GM19328 (cell line): ENCODE measurements around the gene BNIP1.
"Not testable (repeated sequence)": the region's sequence is repeated elsewhere in the genome, so short reads cannot be mapped to it uniquely, and the experiment has no call there.

ENCODE experiments used
- ATAC-seq: cut with Tn5 transposase; IDR thresholded peaks from one replicate; pipeline ENCODE4 v1.9.1; 2021; ENCODE audit warnings: mild to moderate bottlenecking, moderate library complexity; ENCODE audit not compliant: unreplicated experiment

Gene BNIP1, protein sequence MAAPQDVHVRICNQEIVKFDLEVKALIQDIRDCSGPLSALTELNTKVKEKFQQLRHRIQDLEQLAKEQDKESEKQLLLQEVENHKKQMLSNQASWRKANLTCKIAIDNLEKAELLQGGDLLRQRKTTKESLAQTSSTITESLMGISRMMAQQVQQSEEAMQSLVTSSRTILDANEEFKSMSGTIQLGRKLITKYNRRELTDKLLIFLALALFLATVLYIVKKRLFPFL

DNA sequence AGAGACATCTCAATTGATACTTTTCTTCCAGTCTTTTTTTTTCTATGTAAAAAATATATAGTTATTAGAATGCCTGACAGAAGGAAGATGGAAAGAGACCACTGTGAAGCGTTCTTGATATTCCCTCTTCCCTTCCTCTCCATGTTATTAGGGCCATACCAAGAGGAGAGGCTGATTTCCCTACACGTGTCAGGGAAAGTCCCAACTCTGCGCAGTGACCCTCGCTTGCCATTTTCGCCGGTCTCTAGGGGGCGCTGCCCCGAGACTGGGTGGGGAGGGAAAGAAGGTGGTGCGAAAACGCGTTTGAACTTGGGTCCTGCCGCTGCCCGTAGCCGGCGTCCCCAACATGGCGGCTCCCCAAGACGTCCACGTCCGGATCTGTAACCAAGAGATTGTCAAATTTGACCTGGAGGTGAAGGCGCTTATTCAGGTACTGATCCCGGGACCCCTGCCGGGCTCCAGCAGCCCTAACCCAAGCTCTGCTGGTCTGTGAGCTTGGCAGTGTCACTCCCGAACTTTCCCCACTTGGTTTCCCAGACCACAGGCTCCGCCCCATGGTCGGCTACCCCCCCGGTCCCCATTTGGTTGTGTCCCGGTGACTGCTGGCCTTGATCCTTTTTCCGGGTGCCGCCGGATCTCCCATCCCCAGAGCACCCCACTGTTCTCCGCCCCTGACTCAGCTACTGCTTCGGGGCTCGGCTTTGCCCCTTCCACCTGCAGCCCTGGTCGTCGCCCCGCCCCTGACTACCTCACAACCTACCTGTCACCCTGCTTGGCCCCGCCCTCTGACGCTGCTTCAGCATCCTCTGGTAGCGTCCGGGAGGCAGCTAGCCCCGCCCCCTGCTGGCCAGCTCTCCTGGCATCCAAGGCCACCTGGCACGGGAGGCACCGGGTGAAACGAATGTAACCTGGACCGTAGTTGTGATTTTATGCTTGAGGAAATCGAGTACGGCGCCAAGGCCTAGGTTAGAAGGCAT, at the start of gene BNIP1:
Gene BNIP1, plus strand, starts transcription at position 332 of the 977 bp plus-strand sequence. Its CDS starts 15 bp downstream, at position 347.
- peak; percentile 87 for ATAC-seq

DNA sequence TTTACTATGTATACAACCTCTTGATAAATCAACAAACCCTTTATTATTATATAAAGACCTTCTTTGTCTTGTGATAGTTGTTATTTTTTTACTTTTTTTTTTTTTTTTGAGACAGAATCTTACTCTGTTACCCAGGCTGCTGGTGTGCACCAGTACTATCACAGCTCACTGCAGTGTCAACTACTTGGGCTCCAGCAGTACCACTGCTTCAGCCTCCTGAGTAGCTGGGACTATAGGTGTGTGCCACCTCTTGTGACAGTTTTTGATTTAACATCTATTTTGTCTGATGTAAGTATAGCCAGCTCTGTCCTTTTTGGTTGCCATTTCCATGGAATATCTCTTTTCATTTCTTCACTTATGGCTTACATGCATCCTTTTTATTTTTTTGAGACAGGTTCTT, 45.5 kb upstream of the BNIP1 start:
- no peak for ATAC-seq

DNA sequence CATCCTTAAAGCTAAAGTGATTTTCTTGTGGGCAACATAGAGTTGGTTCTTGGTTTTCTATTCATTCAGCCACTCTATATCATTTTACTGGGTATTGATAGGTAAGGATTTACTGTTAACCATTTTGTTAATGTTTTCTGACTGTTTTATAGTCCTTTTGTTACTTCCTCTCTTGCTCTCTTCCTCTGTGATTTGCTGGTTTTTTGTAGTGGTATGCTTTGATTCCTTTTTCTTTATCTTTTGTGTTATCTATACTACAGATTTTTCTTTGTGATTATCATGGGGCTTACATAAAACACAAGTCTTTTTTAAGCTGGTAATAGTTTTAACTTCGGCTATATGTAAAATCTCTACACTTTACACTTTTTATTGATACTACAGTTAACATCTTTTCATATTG, 44.9 kb upstream of the BNIP1 start:
- no peak for ATAC-seq

DNA sequence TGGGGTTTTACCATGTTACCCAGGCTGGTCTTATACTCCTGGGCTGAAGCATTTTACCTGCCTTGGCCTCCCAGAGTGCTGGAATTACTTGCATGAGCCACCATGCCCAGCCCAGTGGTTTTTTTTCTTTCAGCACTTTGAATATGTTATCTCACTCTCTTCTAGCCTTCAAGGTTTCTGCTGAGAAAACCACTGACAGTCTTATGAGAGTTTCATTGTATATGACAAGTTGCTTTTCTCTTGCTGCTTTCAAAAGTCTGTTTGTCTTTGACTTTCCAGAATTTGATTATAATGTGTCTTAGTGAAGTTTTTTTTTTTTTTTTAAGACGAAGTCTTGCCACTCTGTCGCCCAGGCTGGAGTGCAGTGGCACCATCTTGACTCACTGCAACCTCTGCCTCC, 43.1 kb upstream of the BNIP1 start:
- ATAC-seq = no peak

DNA sequence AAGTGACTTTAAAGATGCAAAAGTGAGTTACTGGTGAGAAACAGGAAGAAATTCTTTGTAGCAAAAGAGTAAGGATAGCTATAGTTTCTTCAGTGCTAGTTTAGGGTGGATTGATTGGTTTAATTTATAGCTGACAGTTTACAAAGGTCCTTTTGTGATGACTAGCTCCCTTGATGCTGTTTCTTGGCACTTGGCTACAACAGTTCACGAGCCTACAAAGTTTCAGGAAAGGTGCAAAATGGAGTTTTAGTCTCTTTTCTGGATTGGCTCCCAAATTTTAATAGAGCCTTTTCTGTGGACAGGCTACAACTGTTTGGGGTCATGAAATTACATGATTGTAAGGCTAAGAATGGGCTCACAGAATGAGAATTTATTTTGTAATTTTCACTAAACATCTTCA, 40.9 kb upstream of the BNIP1 start:
- ATAC-seq = no peak

DNA sequence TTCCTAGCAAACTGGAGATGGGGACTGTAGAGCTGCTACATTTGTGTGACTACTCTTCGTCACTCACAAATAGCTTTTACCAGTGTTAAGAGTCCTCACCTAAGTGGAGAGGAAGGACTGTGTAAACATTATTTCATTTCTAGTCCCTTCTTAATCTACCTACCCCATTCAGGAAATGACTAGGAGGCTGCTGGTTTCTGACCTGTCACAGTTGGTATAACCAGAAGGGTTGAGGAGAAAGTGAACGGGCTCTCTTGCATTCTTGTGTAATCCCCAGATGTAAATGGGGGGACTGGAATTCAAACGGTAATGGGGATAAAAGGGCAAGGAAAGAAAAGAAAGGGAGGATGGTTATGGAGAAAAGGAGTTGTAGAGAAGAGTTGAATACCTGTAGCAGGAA, 35.4 kb upstream of the BNIP1 start:
- no peak for ATAC-seq

DNA sequence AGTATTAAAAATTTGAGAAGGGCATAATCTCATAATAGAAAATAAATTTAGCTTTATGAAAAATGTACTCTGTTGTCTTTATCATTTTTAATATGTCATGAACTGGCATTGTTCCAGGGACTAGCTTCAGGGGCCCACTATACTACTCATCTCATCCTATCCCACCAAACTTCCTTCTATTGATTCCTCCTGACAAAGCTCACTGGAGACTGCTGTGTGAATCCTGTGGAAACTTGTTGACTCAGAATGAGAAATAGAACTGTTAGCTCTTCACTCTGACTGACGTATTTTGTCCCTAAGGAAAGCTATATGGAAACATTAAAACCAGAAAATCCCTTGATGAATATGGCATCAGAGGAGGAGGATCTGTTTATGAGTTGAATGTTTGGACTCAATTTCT, 29.8 kb upstream of the BNIP1 start:
- ATAC-seq = no peak

DNA sequence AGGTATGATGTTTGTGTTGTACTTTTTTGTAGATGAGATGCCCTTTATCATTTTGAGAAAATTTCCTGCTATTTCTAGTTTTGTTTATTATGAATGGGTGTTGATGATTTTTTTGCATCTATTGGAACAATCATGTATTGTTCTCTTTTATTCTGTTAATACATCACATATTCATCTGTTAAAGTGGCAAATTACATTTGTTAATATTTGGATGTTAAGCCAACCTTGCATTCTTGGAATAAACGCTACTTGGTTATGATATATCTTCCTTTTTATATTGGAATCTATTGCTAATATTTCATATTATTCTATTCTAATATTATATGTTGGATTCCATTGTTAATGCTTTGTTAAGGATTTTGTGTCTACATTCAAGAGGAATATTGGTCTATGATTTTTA, 24.6 kb upstream of the BNIP1 start:
- no peak for ATAC-seq

DNA sequence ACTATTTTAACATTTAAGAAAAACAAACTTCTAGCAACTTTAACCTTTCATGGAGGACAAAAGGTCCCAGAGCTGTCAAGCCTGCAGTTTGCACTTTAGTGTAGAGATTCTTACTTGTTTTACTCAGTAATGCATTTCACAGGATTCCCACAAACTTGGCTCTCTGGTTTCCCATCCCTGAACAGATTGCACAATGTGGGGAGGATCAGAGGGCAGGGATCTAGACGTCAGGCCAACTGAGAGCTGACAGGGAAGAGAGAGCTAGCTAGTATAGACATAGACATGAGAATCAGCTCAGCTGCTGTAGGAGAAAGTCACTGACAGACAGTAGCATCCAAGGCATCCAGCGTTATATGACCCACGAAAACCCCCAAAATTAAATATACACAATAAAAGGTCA, 20.9 kb upstream of the BNIP1 start:
- no peak for ATAC-seq

DNA sequence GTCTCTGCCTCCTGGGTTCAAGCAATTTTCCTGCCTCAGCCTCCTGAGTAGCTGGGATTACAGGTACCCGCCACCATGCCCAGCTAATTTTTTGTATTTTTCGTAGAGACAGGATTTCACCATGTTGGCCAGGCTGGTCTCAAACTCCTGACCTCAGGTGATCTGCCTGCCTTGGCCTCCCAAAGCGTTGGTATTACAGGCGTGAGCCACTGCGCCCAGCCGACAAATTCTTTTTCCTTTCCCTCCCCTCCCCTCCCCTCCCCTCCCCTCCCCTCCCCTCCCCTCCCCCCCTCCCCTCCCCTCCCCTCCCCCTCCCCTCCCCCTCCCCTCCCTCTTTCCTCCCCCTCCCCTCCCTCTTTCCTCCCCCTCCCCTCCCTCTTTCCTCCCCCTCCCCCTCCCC, 12.2 kb upstream of the BNIP1 start:
- not testable (repeated sequence) for ATAC-seq

DNA sequence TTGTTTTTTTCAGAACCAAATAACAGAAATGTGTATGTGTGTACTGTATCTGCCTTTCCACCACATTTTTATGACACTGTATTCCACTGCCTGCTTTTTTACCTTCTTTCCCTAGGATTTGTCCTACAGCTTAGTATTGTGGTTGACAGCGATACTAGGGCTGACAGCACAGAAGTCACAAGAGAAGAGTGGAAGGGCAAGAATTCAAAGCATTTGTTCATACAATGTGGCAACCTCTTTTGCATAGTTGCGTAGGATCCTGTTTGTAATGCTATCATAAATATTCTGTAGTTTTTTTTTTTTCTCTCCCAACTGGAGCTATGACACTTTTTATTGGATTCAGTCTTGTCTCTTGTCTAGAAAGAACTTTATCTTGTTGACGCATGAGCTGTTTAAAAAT, 5.6 kb upstream of the BNIP1 start:
- ATAC-seq = no peak

DNA sequence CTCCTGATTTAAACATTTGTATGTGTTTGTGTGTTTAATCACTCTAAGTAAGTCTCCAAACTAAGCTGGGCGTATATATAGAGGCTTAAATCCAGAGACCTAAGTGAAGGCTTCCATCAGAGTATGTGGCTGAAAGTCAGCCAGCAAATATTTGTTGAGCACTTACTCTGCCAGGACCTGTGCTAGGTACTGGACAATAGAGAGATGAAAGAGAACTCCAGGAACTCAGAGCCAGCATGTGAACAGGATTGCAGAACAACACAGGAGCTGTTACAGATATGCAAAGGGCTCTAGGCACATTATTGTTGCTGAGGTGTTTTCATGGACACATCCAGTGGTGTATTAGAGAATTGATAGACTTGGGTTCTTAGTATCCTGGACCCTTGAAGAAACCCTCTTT, 4.7 kb upstream of the BNIP1 start:
- ATAC-seq = no peak

DNA sequence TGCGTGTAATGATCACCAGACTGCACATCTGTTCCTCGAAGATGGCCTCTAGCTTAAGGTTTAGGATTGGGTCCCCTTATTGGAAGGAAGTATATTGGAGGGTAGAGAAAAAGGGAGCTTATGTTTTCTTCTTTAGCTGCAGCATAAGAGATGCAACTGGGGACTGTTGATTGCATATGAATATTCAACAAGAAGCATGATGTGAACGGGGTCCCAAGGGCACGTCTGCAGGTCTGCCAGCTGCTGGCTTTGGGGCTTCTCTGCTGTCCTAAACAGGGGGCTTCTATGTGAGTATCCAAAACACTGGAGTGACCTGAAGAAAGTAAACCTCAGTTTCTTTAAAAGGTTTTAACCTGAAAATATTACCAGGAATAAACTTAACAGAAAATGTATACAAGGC, 3.6 kb upstream of the BNIP1 start:
- no peak for ATAC-seq

DNA sequence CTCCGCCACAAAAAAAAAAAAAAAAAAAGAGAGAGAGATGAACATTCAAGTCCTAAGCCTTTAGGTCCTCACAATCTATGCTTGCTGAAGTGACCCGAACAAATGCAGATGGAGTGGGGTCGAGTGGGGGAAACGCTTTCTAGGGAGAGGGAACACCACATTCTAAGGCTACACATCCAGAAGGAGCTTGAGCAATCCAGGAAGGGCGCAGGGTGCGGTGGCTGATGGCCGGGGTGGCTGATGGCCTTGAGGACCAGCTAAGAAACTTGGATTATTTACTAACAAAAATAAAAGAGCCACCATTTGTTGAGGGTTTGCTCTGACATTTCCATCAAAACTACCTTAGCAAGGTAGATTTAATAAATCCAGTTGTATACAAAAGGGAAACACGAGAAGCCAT, 764 bp upstream of the BNIP1 start:
- ATAC-seq = no peak

DNA sequence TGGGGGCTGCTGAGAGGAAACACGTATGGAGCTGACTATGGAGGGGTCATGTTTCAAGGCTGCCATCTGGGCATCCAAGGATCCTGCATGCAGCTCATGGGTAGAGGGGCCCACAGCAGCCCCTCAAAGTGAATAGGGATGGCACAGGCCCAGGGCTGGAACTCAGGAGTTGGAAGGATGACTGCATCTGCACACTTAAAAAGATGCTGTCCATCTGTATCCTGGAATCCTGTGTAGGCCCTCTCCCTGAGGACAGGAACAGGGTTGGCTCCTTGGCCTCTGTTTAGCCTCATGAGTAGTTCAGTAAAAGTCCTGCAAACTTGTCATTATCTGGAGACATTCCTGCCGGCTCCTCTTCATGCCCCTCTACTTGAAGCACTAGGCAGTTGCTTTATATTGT, 4.0 kb downstream of the BNIP1 start:
- no peak for ATAC-seq

DNA sequence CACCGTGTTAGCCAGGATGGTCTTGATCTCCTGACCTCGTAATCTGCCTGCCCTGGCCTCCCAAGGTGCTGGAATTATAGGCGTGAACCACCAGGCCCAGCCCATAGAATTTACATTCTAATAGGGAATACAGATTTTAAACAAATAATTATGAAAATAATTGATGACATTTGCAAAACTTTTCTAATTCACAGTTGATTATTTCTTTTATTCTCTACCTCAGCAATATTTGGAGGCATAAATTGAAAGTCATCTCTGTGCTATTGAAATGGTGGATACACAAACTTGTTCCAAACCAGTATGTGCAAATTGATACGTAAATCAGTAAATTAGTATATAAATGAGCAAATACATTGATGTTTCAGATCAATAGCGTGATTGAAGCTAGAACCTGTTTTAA, 8.2 kb downstream of the BNIP1 start:
- ATAC-seq = no peak

DNA sequence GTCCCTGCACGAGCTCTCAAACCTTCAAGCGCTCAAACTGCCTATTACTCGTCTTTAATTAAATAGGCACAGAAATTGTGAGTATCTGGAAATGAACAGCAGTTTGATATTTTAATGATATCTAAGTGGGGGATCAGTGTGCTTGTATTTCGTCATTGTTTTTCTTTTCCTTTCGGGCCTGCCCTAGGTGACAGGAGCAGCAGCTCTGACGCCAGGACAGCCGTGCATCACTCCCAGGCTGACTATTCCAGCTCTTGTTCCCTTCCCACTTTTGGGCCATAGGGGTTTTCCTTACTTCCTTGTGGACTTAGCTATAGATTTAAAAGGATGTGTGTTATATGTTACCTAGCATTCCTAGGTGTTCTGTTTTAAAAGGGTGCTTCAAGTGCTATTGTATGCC, 9.5 kb downstream of the BNIP1 start:
- ATAC-seq = no peak

DNA sequence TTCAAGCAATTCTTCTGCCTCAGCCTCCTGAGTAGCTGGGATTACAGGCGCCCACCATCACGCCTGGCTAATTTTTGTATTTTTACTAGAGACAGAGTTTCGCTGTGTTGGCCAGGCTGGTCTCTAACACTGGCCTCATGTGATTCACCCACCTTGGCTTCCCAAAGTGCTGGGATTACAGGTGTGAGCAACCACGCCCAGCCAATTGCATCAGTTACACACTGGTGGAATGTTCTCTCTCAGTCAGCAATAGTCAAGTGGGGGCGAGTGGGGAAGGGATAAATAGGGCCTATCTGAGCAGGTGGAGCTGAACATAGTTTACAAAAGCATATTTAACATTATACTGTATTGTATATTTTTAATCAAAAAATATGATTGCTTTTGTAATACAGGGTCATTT, 10.3 kb downstream of the BNIP1 start:
- not testable (repeated sequence) for ATAC-seq

DNA sequence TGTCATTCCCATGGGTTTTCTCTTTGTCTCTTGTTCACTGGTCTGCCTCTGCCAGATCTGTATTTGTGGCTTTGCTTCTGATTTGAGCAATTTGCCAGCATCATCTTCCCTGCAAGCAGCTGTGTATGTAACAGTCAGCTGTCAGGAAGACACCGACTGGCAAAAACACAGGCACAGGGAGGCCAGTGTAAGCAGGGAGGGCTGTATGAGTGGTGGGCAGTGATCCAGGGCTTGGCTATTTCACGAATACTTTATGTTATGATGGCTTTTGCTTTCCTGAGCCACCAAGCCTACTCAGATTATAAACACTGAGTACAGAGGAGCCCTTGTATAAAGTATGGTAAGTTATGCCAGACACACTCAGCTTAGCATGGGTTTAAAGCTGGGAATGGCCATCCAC, 11.6 kb downstream of the BNIP1 start:
- no peak for ATAC-seq

DNA sequence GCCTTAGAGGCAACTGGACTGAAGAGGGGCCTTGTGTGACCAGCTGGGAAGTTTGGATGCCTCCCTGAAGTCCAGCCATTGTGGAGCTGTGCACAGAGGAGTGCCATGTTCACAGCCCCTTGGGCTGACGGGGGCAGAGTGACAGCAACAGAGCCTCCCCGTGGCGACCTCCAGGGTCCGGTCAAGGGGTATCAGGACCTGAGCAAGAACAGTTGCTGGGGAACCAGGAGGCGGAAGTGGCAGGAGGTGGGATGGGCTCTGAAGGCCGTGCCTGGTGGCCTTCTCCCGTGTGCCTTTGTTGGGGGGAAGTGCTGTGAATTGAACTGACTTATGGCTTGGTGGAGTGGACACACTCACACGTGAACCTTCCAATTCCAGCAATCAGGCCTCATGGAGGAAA, 14.0 kb downstream of the BNIP1 start:
- no peak for ATAC-seq

DNA sequence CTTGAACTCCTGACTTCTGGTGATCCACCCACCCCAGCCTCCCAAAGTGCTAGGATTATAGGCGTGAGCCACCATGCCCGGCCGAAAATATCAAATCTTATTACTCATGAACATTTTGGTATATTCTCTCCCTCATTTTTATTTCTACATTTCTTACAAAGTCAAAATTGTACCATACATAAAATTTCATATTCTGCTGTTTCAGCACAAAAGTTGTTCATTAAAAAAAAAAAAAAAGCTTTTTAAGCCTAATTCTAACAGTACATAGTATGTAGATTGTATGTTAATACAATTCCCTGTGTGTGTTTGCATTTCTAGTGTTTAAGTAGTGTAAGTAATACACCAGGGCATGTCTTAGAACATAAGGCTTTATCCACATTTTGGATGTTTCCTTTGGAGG, 14.9 kb downstream of the BNIP1 start:
- no peak for ATAC-seq

DNA sequence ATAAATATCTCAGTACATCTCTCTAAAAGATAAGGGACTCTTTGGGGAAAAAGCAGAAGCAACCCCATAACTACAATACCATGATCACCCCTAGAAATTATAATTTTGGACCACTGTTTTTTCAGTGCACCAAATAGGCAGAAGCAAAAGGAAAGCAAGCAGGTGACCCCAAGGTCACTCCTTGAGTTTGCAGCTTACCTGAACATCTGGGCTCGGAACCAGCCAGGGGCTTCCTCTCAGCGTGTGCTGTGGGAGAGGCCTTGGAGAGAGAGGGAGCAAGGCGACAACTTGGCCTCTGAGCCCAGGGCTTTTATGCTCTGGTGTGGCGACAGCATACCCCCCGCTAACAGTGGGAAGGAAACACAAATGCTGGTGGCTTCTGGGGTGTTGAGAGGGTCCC, 16.8 kb downstream of the BNIP1 start:
- no peak for ATAC-seq
